Measurements from ENCODE around the gene GLTP.

The GLTP gene

DNA sequence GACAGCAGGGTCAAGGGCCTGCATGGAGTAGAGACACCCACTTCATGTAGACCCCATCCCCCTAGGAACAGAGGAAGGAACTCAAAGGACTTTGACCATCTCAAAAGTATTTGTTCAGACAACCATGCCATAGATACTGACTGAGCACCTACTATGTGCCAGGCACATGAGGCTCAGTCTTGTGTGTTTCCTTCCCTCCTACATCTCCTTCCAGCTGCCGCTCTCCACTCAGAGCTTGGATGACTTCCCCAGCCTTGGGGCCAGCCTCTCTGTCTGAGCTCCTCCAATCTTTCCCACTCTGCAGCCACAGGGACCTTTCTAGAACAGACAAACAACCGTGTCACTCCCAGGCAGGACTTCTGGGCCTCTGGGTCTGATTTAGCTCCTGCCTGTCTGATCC is 49.6 kb downstream of the GLTP start:
- no peaks in the 10 kb centered on the region for H3K4me1 ChIP-seq (ENCODE audit: insufficient read depth, low read length, poor library complexity, severe bottlenecking)
- no peaks in the 10 kb centered on the region for H3F3A ChIP-seq (ENCODE audit: low read depth)
- H4K20me1 ChIP-seq (ENCODE audit: insufficient read depth, low read length, poor library complexity, severe bottlenecking), result no peaks in the 10 kb centered on the region
- no peaks in the 10 kb centered on the region for H3K79me2 ChIP-seq (ENCODE audit: insufficient read depth, low read length)
- H3K36me3 ChIP-seq (ENCODE audit: insufficient read depth, low read length), result no peaks in the 10 kb centered on the region
- H3K9me3 ChIP-seq (ENCODE audit: insufficient read depth, low read depth, low read length), result no peaks in the 10 kb centered on the region
- no peaks in the 10 kb centered on the region for H3K27me3 ChIP-seq (ENCODE audit: insufficient read depth, low read length, poor library complexity, severe bottlenecking)
- TF ChIP-seq, protein P1, sequence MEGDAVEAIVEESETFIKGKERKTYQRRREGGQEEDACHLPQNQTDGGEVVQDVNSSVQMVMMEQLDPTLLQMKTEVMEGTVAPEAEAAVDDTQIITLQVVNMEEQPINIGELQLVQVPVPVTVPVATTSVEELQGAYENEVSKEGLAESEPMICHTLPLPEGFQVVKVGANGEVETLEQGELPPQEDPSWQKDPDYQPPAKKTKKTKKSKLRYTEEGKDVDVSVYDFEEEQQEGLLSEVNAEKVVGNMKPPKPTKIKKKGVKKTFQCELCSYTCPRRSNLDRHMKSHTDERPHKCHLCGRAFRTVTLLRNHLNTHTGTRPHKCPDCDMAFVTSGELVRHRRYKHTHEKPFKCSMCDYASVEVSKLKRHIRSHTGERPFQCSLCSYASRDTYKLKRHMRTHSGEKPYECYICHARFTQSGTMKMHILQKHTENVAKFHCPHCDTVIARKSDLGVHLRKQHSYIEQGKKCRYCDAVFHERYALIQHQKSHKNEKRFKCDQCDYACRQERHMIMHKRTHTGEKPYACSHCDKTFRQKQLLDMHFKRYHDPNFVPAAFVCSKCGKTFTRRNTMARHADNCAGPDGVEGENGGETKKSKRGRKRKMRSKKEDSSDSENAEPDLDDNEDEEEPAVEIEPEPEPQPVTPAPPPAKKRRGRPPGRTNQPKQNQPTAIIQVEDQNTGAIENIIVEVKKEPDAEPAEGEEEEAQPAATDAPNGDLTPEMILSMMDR (conservative IDR thresholded peaks at IDR 0.05; ENCODE audit: low read length), result no peak
- TF ChIP-seq EZH2phosphoT487 (IDR thresholded peaks at IDR 0.05; ENCODE audit: borderline replicate concordance), result no peak
- H2AFZ ChIP-seq (ENCODE audit: low read length), result no peak overlapping the region
- no peaks in the 10 kb centered on the region for H3K9me2 ChIP-seq (replicated peaks; ENCODE audit: low read depth, low read length)
- no peak overlapping the region for H3K9ac ChIP-seq (ENCODE audit: low read depth, low read length, poor library complexity, severe bottlenecking)
- H3K4me3 ChIP-seq (ENCODE audit: low read length, poor library complexity, severe bottlenecking), result no peak overlapping the region
- H3K4me2 ChIP-seq (ENCODE audit: low read depth, low read length, poor library complexity, severe bottlenecking), result no peak overlapping the region

DNA sequence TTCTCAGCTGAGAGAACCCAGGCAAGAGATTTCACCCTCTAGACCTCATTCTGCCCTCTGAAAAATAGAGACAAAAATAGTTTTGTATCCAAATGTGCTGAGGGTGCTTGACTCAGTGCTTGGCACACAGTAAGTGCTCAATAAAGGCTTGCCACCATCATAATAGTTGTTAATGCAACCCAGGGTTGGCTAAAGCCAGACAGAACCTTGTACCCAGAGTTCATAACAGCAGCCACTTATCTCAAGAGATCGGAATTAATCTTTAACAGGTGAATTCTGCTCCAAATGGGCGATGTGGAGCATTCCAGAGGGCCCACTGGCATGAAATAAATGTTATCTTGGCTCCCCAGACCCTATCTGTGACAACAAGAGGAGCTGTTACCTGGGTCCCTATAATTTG is 50.1 kb downstream of the GLTP start:
- Histone ChIP-seq H3K36me3 (ENCODE audit: insufficient read depth, low read length) (no peaks in the 10 kb centered on the region), H3K4me3 (ENCODE audit: low read length, poor library complexity, severe bottlenecking) (no peak overlapping the region)

DNA sequence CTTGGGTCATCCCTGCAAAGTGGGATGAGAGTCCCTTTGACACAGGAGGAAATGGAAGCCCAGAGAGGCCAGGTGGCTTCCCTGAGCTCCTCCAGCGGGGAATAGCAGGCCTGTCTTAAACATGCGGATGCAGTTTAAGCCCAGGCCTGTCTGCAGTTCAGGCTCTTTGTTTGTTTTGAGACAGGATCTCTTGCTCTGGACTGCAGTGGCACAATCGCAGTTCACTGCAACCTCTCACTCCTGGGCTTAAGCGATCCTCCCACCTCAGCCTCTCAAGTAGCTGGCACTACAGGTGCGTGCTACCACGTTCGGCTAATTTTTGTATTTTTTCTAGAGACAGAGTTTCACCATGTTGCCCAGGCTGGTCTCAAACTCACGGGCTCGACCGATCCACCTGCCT is 50.7 kb downstream of the GLTP start:
- Histone ChIP-seq H3K27me3 (ENCODE audit: insufficient read depth, low read length, poor library complexity, severe bottlenecking) (no peaks in the 10 kb centered on the region), H3K9me2 (replicated peaks; ENCODE audit: low read depth, low read length) (no peaks in the 10 kb centered on the region), H3K9ac (ENCODE audit: low read depth, low read length, poor library complexity, severe bottlenecking) (no peak overlapping the region)

More for the DNA sequence above, 50.1 kb downstream of the GLTP start:
- Histone ChIP-seq H3K4me1 (ENCODE audit: insufficient read depth, low read length, poor library complexity, severe bottlenecking) (no peaks in the 10 kb centered on the region), H3K9ac (ENCODE audit: low read depth, low read length, poor library complexity, severe bottlenecking) (no peak overlapping the region), H2AFZ (ENCODE audit: low read length) (no peak overlapping the region), H3K79me2 (ENCODE audit: insufficient read depth, low read length) (no peaks in the 10 kb centered on the region), H4K20me1 (ENCODE audit: insufficient read depth, low read length, poor library complexity, severe bottlenecking) (no peaks in the 10 kb centered on the region), H3K4me2 (ENCODE audit: low read depth, low read length, poor library complexity, severe bottlenecking) (no peak overlapping the region), H3K27me3 (ENCODE audit: insufficient read depth, low read length, poor library complexity, severe bottlenecking) (no peaks in the 10 kb centered on the region), H3K9me3 (ENCODE audit: insufficient read depth, low read depth, low read length) (no peaks in the 10 kb centered on the region), H3F3A (ENCODE audit: low read depth) (no peaks in the 10 kb centered on the region), H3K9me2 (replicated peaks; ENCODE audit: low read depth, low read length) (no peaks in the 10 kb centered on the region)
- TF ChIP-seq, protein P1 (conservative IDR thresholded peaks at IDR 0.05; ENCODE audit: low read length), result no peak
- no peak for TF ChIP-seq EZH2phosphoT487 (IDR thresholded peaks at IDR 0.05; ENCODE audit: borderline replicate concordance)

More for the DNA sequence above, 50.7 kb downstream of the GLTP start:
- Histone ChIP-seq H4K20me1 (ENCODE audit: insufficient read depth, low read length, poor library complexity, severe bottlenecking) (no peaks in the 10 kb centered on the region), H3K79me2 (ENCODE audit: insufficient read depth, low read length) (no peaks in the 10 kb centered on the region), H3K4me2 (ENCODE audit: low read depth, low read length, poor library complexity, severe bottlenecking) (no peak overlapping the region), H3K9me3 (ENCODE audit: insufficient read depth, low read depth, low read length) (no peaks in the 10 kb centered on the region), H3K36me3 (ENCODE audit: insufficient read depth, low read length) (no peaks in the 10 kb centered on the region), H3K4me1 (ENCODE audit: insufficient read depth, low read length, poor library complexity, severe bottlenecking) (no peaks in the 10 kb centered on the region), H3K4me3 (ENCODE audit: low read length, poor library complexity, severe bottlenecking) (no peak overlapping the region), H2AFZ (ENCODE audit: low read length) (no peak overlapping the region), H3F3A (ENCODE audit: low read depth) (no peaks in the 10 kb centered on the region)
- TF ChIP-seq, protein P1 (conservative IDR thresholded peaks at IDR 0.05; ENCODE audit: low read length), result no peak
- TF ChIP-seq EZH2phosphoT487 (IDR thresholded peaks at IDR 0.05; ENCODE audit: borderline replicate concordance), result no peak
